Stimulated activated CD8-positive, alpha-beta memory T cell treated with anti-CD3 and anti-CD28 coated beads, Interleukin-12 subunit alpha, Interleukin-12 subunit beta, amount 100 ng/mL, for 24 hours (primary cell): ENCODE data around the gene MEST.
"Not testable (repeated sequence)": the region's sequence is repeated elsewhere in the genome, so short reads cannot be mapped to it uniquely, and the experiment has no call there.

Experiments used
- DNase-seq: peaks from one replicate; pipeline ENCODE4 v3.0.0-alpha.2; 2020; ENCODE audit errors: extremely low read depth

The MEST gene

GRCh38 chr7:130491841-130492522 is at the start of gene MEST:
MEST (plus strand) TSS chr7:130492085; CDS start chr7:130492314, 229 bp downstream.
- DNase-seq, result no peak

GRCh38 chr7:130442601-130443000 is 49.3 kb upstream of the MEST start:
- no peak for DNase-seq

- no peak for DNase-seq
Observed at GRCh38 chr7:130444234-130444633, 47.7 kb upstream of the MEST start.

DNA sequence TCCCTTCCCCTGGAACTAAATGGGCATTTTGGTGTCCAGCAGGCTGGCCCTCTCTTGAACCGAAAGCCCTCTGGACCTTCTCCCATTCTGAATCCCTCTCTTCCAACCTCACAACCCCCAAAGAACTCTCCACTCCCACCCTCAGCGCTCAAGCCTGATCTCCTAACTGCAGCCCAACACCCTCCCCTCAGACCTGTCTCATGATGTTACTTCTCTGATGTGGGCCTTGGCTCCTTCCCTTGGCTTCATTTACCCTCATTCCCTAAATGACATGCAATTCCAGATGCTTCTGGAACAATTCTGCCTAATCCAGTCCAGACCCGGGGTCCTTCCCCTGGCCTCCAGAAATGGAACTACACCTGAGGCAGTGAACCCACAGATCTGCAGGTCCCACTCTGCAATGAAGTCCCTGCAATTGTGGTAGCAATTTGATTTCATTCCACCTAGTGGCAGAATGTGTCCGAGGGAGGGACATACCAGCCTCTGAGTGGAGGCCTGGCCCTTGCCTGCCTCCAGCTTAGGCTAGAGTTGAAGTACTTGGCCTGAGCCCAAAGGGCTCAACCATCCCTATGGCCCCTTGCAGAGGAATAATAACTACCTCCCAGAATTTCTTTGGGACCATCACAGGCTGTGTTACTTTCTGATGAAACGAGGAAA is 47.0 kb upstream of the MEST start:
- no peak for DNase-seq

GRCh38 chr7:130446259-130446658 is 45.6 kb upstream of the MEST start:
- no peak for DNase-seq

DNA sequence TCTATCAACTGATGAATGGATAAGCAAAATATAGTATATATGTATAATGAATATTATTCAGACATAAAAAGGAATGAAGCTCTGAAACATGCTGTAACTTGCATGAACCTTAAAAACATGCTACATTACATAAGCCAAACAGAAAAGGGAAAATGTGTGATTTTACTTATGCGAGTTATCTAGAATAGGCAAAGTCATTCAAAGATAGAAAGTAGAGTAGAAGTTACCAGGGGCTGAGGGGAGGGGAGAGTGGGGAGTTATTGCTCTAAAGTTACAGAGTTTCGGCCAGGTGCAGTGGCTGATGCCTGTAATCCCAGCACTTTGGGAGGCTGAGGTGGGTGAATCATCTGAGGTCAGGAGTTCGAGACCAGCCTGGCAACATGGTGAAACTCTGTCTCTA is 40.5 kb upstream of the MEST start:
- DNase-seq, result not testable (repeated sequence)

DNA sequence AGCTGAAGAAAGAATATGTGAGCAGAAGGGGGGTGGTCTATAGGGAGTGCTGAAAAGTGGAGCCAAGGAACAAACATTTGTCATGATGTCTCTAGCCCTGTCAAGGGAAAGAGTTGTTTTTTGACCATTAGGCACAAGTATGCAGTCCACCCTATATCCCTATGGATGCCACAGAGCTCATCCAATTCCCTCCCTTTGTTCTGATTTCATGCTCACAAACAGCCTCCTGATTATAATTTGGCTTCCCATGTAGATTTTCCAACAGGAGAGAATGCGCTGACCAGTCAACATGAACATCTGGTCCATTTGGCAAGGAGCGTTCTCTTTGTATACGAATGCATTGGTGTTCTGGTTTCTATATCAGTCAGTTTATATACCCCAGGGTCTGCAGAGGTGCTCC is 38.9 kb upstream of the MEST start:
- no peak for DNase-seq

DNA sequence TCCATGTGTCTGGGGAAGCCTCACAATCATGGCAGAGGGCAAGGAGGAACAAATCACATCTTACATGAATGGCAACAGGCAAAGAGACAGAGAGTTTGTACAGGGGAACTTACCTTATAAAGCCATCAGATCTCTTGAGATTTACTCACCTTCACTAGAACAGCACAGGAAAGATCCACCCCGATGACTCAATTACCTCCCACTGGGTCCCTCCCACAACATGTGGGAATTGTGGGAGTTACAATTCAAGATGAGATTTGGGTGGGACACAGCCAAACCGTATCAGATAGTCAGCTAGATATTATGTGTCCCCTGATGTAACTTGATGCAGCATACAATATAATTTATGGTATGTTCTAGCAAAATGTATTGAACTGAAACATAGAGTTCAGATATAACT is 36.9 kb upstream of the MEST start:
- DNase-seq, result no peak

DNA sequence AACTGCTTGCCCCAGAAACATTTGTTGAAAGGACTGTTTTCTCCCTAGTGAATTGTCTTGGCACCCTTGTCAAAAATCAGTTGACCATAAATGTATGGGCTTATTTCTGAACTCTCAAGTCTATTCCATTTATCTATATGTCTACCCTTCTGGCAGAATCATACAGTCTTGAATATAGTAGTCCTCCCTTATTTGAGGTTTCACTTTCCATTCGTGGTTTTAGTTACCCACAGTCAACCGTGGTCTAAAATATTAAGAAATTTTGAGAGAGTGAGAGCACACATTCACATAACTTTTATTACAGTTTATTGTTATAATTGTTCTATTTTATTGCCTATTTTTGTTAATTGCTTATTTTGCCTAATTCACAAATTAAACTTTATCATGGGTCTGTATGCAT is 33.6 kb upstream of the MEST start:
- DNase-seq, result no peak

GRCh38 chr7:130461272-130461671 is 30.6 kb upstream of the MEST start:
- no peak for DNase-seq

GRCh38 chr7:130463553-130464434 is 28.1 kb upstream of the MEST start:
- no peak for DNase-seq

DNA sequence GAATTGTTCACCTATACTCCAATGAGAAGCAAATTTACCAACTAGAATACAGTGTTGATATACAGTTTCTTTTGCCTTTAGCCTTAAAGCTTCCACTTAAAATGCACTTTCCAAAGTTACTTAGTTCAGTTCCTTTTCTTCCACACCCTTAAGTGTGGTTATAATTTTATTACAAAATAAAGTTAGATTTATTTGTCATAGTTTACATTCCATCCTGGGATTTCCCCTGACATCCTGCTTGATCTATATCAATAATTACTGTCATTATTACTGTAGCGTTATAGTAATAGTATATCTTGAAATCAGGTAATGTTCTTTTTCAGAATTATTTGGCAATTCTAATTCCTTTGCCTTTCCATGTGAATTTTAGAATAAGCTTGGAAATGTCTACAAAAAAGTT is 23.3 kb upstream of the MEST start:
- no peak for DNase-seq

- DNase-seq, result no peak
Observed at GRCh38 chr7:130471974-130472373, 19.9 kb upstream of the MEST start.

DNA sequence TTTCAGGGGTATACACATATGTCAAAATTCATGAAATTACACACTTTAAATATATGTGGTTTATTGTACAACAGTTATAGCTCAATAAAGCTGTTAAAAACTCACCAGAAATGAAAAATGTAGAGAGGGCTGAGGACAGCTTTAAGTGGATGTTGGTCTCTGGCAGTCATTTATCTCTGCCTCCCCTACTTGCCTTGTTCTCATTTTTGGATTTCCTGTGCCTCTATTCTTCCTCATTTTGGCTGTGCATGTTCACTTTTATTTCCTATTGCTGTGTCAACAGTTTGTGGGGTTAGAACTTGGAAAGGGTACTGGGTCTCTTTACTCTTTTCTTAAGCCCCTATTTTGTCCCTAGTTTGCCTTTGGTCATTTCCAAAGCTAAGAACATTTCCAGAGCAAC is 18.6 kb upstream of the MEST start:
- DNase-seq, result no peak

- no peak for DNase-seq
Observed at GRCh38 chr7:130473876-130474275, 18.0 kb upstream of the MEST start.

GRCh38 chr7:130475776-130476175 is 16.1 kb upstream of the MEST start:
- DNase-seq, result no peak

GRCh38 chr7:130476297-130477150 is 15.4 kb upstream of the MEST start:
- DNase-seq, result no peak

DNA sequence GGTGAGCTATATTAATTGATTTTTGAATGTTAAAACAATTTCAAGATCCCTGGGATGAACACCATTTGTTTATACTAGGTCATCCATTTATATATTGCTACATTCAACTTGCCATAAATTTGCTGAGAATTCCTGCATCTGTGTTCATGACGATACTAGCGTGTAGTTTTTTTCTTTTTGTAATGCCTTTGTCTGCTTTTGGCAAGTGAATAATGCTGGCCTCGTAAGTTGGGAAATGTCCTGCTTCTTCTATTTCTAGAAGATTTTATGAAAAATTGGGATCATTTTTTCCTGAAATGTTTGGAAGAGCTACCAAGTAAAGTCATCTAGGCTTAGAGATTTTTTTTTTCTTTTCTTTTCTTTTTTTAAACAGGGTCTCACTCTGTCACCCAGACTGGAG is 12.9 kb upstream of the MEST start:
- no peak for DNase-seq

DNA sequence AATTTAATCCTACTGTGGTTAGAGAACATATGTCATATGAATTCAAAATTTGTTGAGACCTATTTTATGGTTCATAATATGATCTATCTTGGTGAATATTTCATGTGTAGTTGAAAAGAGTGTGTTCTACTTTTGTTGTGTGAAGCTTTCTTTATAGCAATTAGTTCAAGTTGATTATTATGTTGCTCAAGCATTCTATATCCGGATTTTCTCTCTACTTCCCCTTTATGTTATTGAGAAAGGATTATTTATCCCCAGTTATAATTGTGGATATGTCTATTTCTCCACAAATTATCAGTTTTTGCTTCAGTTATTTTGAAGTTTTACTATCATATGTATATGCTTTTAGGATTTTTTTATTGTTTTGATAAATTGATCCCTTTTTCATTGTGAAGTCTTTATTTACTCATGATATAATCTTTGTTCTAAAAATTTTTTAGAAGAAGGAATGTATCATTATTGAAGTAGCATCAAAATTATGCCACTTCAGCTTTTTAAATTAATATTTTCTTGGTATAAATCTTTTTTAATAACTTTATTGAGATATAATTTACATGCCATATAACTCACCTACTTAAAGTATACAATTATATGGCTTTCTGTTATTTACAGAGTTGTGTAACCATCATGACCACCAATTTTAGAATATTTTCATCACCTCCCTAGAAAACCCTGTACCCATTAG is 12.0 kb upstream of the MEST start:
- DNase-seq, result no peak

- DNase-seq, result no peak
Observed at GRCh38 chr7:130481898-130482297, 10.0 kb upstream of the MEST start.

DNA sequence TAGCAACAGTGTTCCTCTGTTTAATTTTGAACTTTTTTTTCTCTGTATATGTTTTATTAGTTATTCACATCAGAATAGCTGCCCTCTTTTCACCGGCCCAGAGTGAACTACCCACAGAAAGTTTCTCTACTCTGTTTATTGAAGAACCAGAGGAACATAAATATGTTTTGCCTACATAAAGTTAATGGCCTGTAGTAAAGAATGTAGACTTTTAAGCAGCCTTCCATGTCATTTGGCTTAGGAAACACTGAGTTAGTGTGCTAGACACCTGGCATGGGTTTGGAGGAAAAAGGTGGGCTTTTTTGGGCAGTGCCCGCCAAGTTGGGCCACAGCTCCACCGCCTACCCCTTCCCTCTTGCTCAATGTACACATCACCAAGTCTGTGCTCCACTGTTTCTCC is 8.9 kb upstream of the MEST start:
- no peak for DNase-seq
